NCI-H510A (cell line): ENCODE data around the gene CHAT.

Experiments
- DNase-seq: peaks from one replicate; lab custom pipeline; 2025; lab: John Stamatoyannopoulos, UW

Gene CHAT

GRCh38 chr10:49631975-49632374 lies 18.1 kb downstream of the CHAT start:
- no peak for DNase-seq

GRCh38 chr10:49632406-49633317 lies 18.8 kb downstream of the CHAT start:
- DNase-seq = no peak

GRCh38 chr10:49633327-49634068 lies 19.7 kb downstream of the CHAT start:
- DNase-seq = no peak

- DNase-seq = no peak
Measured at GRCh38 chr10:49634069-49634660, 20.3 kb downstream of the CHAT start.

- no peak for DNase-seq
Measured at GRCh38 chr10:49642311-49642710, 28.5 kb downstream of the CHAT start.

GRCh38 chr10:49643241-49644034 lies 29.6 kb downstream of the CHAT start:
- no peak for DNase-seq

GRCh38 chr10:49644035-49644646 lies 30.3 kb downstream of the CHAT start:
- no peak for DNase-seq

GRCh38 chr10:49645417-49645816 lies 31.6 kb downstream of the CHAT start:
- no peak for DNase-seq

GRCh38 chr10:49645871-49646870 lies 32.3 kb downstream of the CHAT start:
- DNase-seq = no peak

- DNase-seq = no peak
Measured at GRCh38 chr10:49647554-49647953, 33.7 kb downstream of the CHAT start.

GRCh38 chr10:49647985-49648795 lies 34.4 kb downstream of the CHAT start:
- DNase-seq = no peak

GRCh38 chr10:49649294-49649693 lies 35.5 kb downstream of the CHAT start:
- DNase-seq = no peak

GRCh38 chr10:49649936-49650723 lies 36.3 kb downstream of the CHAT start:
- DNase-seq = no peak

GRCh38 chr10:49650724-49651034 lies 36.8 kb downstream of the CHAT start:
- DNase-seq = no peak

- DNase-seq = no peak
Measured at GRCh38 chr10:49651039-49651835, 37.4 kb downstream of the CHAT start.

- no peak for DNase-seq
Measured at GRCh38 chr10:49651917-49652316, 38.1 kb downstream of the CHAT start.

- DNase-seq = no peak
Measured at GRCh38 chr10:49652421-49653272, 38.8 kb downstream of the CHAT start.
